Mesenchymal stem cell (in vitro differentiated cells and primary cell): ENCODE measurements around the gene BRIP1.

ENCODE experiments used
- DNase-seq: peaks from one replicate; pipeline ENCODE4 v3.0.0-alpha.2; 2013
- H2AFZ ChIP-seq: one replicate; pipeline ENCODE4 v1.6.1; 2013; ENCODE audit warnings: low read depth, mild to moderate bottlenecking, control low read depth, inconsistent platforms, low read length, moderate library complexity
- H2AK5ac ChIP-seq: 2 replicates; pipeline ENCODE4 v1.6.1; 2013; ENCODE audit warnings: low read length, moderate library complexity, mild to moderate bottlenecking, inconsistent platforms; ENCODE audit not compliant: severe bottlenecking
- H2BK120ac ChIP-seq: one replicate; pipeline ENCODE4 v1.6.1; 2013; ENCODE audit warnings: low read depth, mild to moderate bottlenecking, inconsistent platforms, low read length, moderate library complexity
- H2BK12ac ChIP-seq, 2 experiments: one replicate each; pipeline ENCODE4 v1.6.1; 2013; ENCODE audit warnings: inconsistent platforms in 2 of 2, low read length in 2 of 2, mild to moderate bottlenecking in 2 of 2, moderate library complexity in 2 of 2, control low read depth in 1 of 2
- H2BK15ac ChIP-seq: one replicate; pipeline ENCODE4 v1.6.1; 2013; ENCODE audit warnings: mild to moderate bottlenecking, low read depth, inconsistent platforms; ENCODE audit not compliant: poor library complexity, severe bottlenecking
- H2BK5ac ChIP-seq: 2 replicates; pipeline ENCODE4 v1.6.1; 2013; ENCODE audit warnings: low read depth, mild to moderate bottlenecking, low read length, control low read depth, inconsistent platforms; ENCODE audit not compliant: poor library complexity, severe bottlenecking
- H3K14ac ChIP-seq, 2 experiments: one replicate each; pipeline ENCODE4 v1.6.1; 2013; ENCODE audit warnings: inconsistent platforms in 2 of 2, low read length in 2 of 2, control low read depth in 1 of 2, mild to moderate bottlenecking in 1 of 2, moderate library complexity in 1 of 2
- H3K18ac ChIP-seq, 2 experiments: one replicate each; pipeline ENCODE4 v1.6.1; 2013; ENCODE audit warnings: inconsistent platforms in 2 of 2, low read length in 2 of 2, control low read depth in 1 of 2, low read depth in 1 of 2, mild to moderate bottlenecking in 1 of 2
- H3K23ac ChIP-seq, 2 experiments: one replicate each; pipeline ENCODE4 v1.6.1; 2013; ENCODE audit warnings: inconsistent platforms in 2 of 2, low read length in 2 of 2, mild to moderate bottlenecking in 2 of 2, moderate library complexity in 2 of 2, control low read depth in 1 of 2
- H3K27ac ChIP-seq: 2 replicates; pipeline ENCODE4 v1.5.1; 2013; ENCODE audit warnings: mild to moderate bottlenecking, moderate library complexity, low read length, control low read depth, inconsistent platforms; ENCODE audit not compliant: poor library complexity, severe bottlenecking
- H3K27me3 ChIP-seq, 2 experiments: 2 replicates each; pipeline versions ENCODE4 v1.6.1 to v1.7.0; 2013; ENCODE audit warnings: low read length in 2 of 2, mild to moderate bottlenecking in 2 of 2, moderate library complexity in 2 of 2, control low read depth in 1 of 2, inconsistent platforms in 1 of 2; ENCODE audit not compliant: control insufficient read depth in 1 of 2, insufficient read depth in 1 of 2
- H3K36me3 ChIP-seq, 2 experiments: 2 replicates each; pipeline versions ENCODE4 v1.6.1 to v1.7.0; 2013; ENCODE audit warnings: low read length in 2 of 2, control low read depth in 1 of 2, inconsistent platforms in 1 of 2, low read depth in 1 of 2, mild to moderate bottlenecking in 1 of 2; ENCODE audit not compliant: insufficient read depth in 2 of 2, control insufficient read depth in 1 of 2
- H3K4ac ChIP-seq, 2 experiments: one replicate each; pipeline ENCODE4 v1.6.1; 2013; ENCODE audit warnings: inconsistent platforms in 2 of 2, low read length in 2 of 2, mild to moderate bottlenecking in 2 of 2, moderate library complexity in 2 of 2, control low read depth in 1 of 2, low read depth in 1 of 2
- H3K4me1 ChIP-seq: 2 replicates; pipeline ENCODE4 v1.6.1; 2013; ENCODE audit warnings: low read depth, low read length, control low read depth; ENCODE audit not compliant: control insufficient read depth, insufficient read depth
- H3K4me2 ChIP-seq: 2 replicates; pipeline ENCODE4 v1.6.1; 2013; ENCODE audit warnings: low read length, mild to moderate bottlenecking, inconsistent platforms; ENCODE audit not compliant: poor library complexity, severe bottlenecking
- H3K4me3 ChIP-seq, 2 experiments: 2 replicates each; pipeline versions ENCODE4 v1.5.1 to v1.7.0; 2013; ENCODE audit warnings: low read length in 2 of 2, mild to moderate bottlenecking in 2 of 2, control low read depth in 1 of 2, low read depth in 1 of 2; ENCODE audit not compliant: insufficient read depth in 1 of 2
- H3K79me1 ChIP-seq: replicated peaks from 2 replicates; pipeline ENCODE4 v1.6.1; 2013; ENCODE audit warnings: mild to moderate bottlenecking, control low read depth, low read length, inconsistent platforms; ENCODE audit not compliant: poor library complexity, severe bottlenecking
- H3K9ac ChIP-seq: 2 replicates; pipeline ENCODE4 v1.7.0; 2013; ENCODE audit warnings: mild to moderate bottlenecking, low read length, moderate library complexity
- H3K9me3 ChIP-seq: 2 replicates; pipeline ENCODE4 v1.7.0; 2013; ENCODE audit warnings: mild to moderate bottlenecking, low read length; ENCODE audit not compliant: control insufficient read depth
- H4K8ac ChIP-seq: one replicate; pipeline ENCODE4 v1.6.1; 2013; ENCODE audit warnings: inconsistent platforms, mild to moderate bottlenecking, low read length, moderate library complexity
- H4K91ac ChIP-seq: one replicate; pipeline ENCODE4 v1.6.1; 2013; ENCODE audit warnings: mild to moderate bottlenecking, low read length, inconsistent platforms
- WGBS: methylation state at CpG from one replicate; pipeline ENCODE4 v1.1.7; 2013; ENCODE audit warnings: mixed read lengths; 5-methylcytosine and 5-hydroxymethylcytosine counted together

BRIP1 gene

DNA sequence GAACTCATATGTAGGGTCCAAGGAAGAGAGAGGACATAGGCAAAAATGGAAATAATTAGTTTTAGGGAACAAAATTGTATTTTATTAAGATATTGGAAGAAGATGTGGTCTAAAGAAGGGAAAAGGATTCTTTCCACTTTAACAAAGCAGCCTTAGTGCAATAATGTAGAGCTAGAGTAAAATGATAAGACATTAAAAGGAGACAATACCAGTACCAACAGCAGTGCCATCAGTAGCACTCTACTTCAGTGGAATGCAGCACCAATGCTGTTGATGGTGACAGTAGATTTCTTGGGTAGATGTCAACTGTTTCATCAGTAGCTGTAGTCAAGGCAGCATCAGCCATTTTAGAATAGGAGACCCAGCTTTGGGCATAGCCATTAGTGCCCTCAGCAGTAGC lies 124.3 kb downstream of the BRIP1 start:
- no peak overlapping the region for H2BK12ac ChIP-seq
- no peak overlapping the region for H3K4me2 ChIP-seq
- no peak overlapping the region for H2BK120ac ChIP-seq
- H4K91ac ChIP-seq, result no peak overlapping the region
- H4K8ac ChIP-seq, result no peak overlapping the region
- peaks cover 0 to 4% of the 10 kb centered on the region in 2 experiments for H3K36me3 ChIP-seq
- no peak overlapping the region for H3K4me3 ChIP-seq
- no peak overlapping the region for H2AK5ac ChIP-seq
- no peak overlapping the region for H2AFZ ChIP-seq
- H3K14ac ChIP-seq, result no peak overlapping the region
- peaks cover 4% of the 10 kb centered on the region for H3K4me1 ChIP-seq
- no peak overlapping the region for H3K23ac ChIP-seq
- H3K18ac ChIP-seq, result no peak overlapping the region
- no peak for DNase-seq
- no peak overlapping the region for H3K9ac ChIP-seq
- H3K79me1 ChIP-seq, result peaks cover 6% of the 10 kb centered on the region
- H3K27me3 ChIP-seq, result no peaks in the 10 kb centered on the region
- peaks cover 28% of the 10 kb centered on the region for H3K9me3 ChIP-seq
- no peak overlapping the region for H3K27ac ChIP-seq
- no peak overlapping the region for H2BK5ac ChIP-seq
- no peak overlapping the region for H2BK15ac ChIP-seq
- no peak overlapping the region for H3K4ac ChIP-seq

DNA sequence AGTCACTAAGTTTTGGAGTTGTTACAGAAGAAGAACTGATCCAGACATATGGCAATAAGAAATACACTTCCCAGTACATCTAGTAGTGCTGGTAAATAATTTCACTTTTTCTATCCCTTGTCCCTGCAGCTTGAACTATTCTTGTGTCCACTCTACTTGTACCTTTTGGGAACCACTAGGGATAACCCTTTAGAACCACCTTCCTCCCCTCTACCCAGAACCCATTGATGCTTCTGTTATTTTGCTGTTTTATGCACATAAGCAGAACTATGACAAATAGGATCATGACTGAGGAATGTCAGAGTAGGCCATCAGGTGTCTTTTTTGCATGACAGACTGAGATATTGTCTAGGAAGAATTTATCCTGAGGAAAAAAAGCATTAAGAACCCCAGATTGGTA lies 125.1 kb downstream of the BRIP1 start:
- Histone ChIP-seq H3K4me1 (peaks cover 4% of the 10 kb centered on the region), H2AFZ (no peak overlapping the region), H2BK12ac (no peak overlapping the region), H2BK120ac (no peak overlapping the region), H3K14ac (no peak overlapping the region), H3K79me1 (peaks cover 6% of the 10 kb centered on the region), H4K8ac (no peak overlapping the region), H4K91ac (no peak overlapping the region), H3K36me3 (peaks cover 0 to 4% of the 10 kb centered on the region in 2 experiments), H3K4me2 (no peak overlapping the region), H3K23ac (no peak overlapping the region), H3K18ac (no peak overlapping the region), H3K4me3 (no peak overlapping the region), H3K27ac (no peak overlapping the region), H2BK15ac (no peak overlapping the region), H3K9me3 (peaks cover 28% of the 10 kb centered on the region), H2BK5ac (no peak overlapping the region), H3K4ac (no peak overlapping the region), H3K27me3 (no peaks in the 10 kb centered on the region), H2AK5ac (no peak overlapping the region), H3K9ac (no peak overlapping the region)
- DNase-seq, result no peak

DNA sequence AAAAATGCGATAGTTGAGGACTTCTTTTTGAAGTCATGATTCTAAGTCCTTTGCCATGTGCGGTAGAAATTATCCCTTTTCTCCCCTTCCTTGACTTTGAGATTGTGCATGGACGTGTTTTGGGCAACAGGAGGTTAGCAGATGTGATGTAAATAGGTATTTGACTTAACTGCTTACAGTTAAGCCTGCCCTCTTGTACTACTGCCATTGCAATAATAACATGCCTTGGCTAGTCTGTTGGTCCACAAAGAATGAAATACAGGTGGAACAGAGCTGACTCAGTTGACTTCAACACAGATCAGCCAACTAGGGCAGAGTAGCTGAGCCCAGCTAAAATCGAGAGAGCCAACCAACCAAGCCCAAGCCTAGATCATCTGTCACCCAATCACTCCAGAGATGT lies 125.5 kb downstream of the BRIP1 start:
- H3K36me3 ChIP-seq, result peaks cover 0 to 4% of the 10 kb centered on the region in 2 experiments
- H3K9ac ChIP-seq, result no peak overlapping the region
- no peak overlapping the region for H4K8ac ChIP-seq
- H3K4me3 ChIP-seq, result no peak overlapping the region
- no peak overlapping the region for H3K4ac ChIP-seq
- H3K9me3 ChIP-seq, result peaks cover 28% of the 10 kb centered on the region
- no peak overlapping the region for H2AK5ac ChIP-seq
- H3K23ac ChIP-seq, result no peak overlapping the region
- no peak overlapping the region for H2BK5ac ChIP-seq
- no peak overlapping the region for H2AFZ ChIP-seq
- no peak overlapping the region for H2BK15ac ChIP-seq
- H3K27me3 ChIP-seq, result no peaks in the 10 kb centered on the region
- H3K18ac ChIP-seq, result no peak overlapping the region
- DNase-seq, result no peak
- H3K79me1 ChIP-seq, result peaks cover 6% of the 10 kb centered on the region
- no peak overlapping the region for H3K27ac ChIP-seq
- H3K4me1 ChIP-seq, result peaks cover 4% of the 10 kb centered on the region
- 100% methylated on average over 2 of the region's 4 CpGs for WGBS
- H3K4me2 ChIP-seq, result no peak overlapping the region
- no peak overlapping the region for H2BK12ac ChIP-seq
- no peak overlapping the region for H2BK120ac ChIP-seq
- H3K14ac ChIP-seq, result no peak overlapping the region
- no peak overlapping the region for H4K91ac ChIP-seq

DNA sequence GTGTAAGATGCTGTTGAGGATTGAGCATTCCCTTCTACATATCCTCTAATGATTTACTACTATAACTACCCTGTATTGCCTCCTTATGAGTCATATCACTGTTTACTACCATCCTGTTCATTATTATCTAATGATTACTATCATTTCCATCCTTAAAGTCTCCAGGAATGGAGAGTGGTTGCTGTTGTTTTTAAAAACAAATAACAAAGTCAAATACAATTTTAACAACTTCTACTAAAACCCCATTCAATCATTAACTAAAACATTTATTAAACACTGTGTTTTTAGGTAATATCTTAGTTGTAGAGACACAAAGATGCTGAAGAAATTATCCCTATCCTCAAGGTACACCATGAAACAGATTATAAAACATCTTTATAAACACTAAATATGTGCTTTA lies 126.9 kb downstream of the BRIP1 start:
- no peak overlapping the region for H3K27ac ChIP-seq
- H3K4me2 ChIP-seq, result no peak overlapping the region

More for the DNA sequence above, 126.9 kb downstream of the BRIP1 start:
- H3K4me3 ChIP-seq, result no peak overlapping the region
- no peak overlapping the region for H4K91ac ChIP-seq
- no peak overlapping the region for H3K18ac ChIP-seq
- no peak for DNase-seq
- H2BK120ac ChIP-seq, result no peak overlapping the region
- no peaks in the 10 kb centered on the region for H3K27me3 ChIP-seq
- no peak overlapping the region for H3K9ac ChIP-seq
- no peak overlapping the region for H2AK5ac ChIP-seq
- no peak overlapping the region for H2BK15ac ChIP-seq
- peaks cover 4% of the 10 kb centered on the region for H3K4me1 ChIP-seq
- no peak overlapping the region for H4K8ac ChIP-seq
- no peak overlapping the region for H3K23ac ChIP-seq
- no peak overlapping the region for H2AFZ ChIP-seq
- no peak overlapping the region for H2BK5ac ChIP-seq
- no peak overlapping the region for H3K4ac ChIP-seq
- peaks cover 6% of the 10 kb centered on the region for H3K79me1 ChIP-seq
- H3K36me3 ChIP-seq, result peaks cover 0 to 4% of the 10 kb centered on the region in 2 experiments
- H3K9me3 ChIP-seq, result peaks cover 18% of the 10 kb centered on the region
- H2BK12ac ChIP-seq, result no peak overlapping the region
- H3K14ac ChIP-seq, result no peak overlapping the region
